GM21825 (cell line): ENCODE measurements around the gene ANKRD36B.
"Not testable (repeated sequence)": the region's sequence is repeated elsewhere in the genome, so short reads cannot be mapped to it uniquely, and the experiment has no call there.

ENCODE experiments used
- ATAC-seq: cut with Tn5 transposase; IDR thresholded peaks from one replicate; pipeline ENCODE4 v1.9.1; 2021; ENCODE audit warnings: mild to moderate bottlenecking, moderate library complexity; ENCODE audit not compliant: unreplicated experiment

Gene ANKRD36B

DNA sequence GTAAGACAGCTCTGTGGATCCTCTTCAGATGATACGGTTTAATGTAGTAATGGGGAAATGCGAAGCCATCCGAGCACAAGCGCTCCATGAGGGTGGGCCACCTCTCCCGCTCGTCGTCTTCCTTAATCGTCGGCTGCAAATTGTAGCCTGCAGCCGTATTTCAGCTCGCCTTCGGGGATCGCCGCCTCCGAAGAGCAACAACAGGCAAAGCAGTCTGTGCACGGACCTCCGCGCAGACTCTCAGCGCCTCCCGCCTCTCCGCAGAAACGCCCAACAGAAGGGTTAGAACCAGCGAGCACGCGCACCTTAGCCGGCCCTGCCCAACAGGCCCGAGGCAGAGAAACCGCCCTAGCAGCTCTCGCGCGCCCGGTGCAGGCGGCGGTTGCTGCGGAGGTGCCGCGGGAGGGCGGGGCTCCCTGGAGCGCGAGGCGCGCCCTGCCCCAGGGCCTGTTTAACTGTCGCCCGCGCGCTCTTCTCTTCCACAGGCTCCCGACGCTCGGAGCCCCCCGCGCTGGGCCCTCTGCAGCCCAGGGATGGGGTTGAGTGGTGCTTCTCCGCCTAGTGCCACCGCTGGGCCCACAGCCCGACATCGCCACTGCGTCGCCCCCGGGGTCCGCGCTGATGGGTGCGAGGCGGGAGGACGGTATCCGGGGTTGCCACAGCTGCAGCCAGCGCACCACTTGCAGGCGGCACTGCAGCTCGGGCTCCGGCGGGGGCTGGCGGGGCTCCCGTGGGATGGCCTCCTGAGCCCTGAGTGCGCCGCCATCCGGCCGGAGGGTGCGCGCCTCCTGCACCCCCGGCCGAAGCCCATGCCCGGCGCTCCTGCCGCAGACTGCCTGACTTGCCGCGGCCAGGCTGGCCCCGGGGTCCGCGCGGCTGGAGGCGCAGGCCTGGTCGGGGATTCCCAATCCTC is at the start of gene ANKRD36B:
Gene ANKRD36B, minus strand, starts transcription at position 280 of the 913 bp plus-strand sequence. Its CDS starts 192 bp downstream, at position 88.
- peak; percentile 59 for ATAC-seq

DNA sequence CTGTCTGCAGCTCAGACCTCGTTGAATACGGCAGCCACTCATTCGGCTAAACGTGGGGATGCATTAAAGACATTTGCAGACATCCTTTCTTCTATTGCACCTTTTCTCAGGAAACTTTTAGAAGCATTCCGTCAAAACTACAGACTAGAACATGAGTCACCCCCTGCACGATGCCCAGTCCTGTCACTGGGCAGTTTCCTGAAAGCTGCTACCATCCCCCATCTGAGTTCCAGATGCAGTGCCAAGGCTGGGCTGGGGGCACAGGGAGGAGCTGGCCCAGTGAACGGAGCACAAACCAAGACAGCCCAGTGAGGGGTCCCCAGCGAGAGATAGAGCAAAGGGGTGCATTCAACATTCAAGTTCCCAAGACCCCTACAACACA is 36.4 kb upstream of the ANKRD36B start:
- not testable (repeated sequence) for ATAC-seq

DNA sequence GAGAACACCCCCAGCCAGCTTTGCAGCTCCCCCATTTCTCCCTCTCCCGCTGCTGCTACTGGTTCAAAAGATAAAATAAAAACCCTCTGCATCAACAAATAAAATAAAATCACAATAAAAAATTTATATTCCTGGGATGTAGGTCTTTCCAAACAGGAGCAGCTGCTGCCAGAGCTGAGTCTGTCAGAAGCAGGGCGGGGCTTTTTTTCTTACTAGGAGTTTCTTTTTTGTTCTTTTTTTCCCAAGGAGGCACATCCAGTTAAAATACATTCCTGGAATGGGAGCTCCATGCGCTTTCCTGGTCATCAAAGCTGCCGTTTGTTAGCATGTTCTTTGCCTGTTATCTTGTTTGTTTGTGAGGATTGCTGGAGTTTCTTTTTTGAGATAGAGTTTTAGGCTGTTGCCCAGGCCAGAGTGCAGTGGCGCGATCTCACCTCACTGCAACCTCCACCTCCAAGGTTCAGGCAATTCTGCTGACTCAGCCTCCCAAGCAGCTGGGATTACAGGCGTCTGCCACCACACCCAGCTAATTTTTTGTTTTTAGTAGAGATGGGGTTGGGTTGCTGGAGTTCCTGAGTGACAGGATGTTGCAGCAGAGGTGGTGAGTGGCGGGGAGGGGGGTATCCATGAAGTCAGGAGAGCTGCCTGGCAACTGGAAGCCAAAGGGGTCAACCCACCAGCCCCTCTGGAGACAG is 35.8 kb upstream of the ANKRD36B start:
- not testable (repeated sequence) for ATAC-seq

DNA sequence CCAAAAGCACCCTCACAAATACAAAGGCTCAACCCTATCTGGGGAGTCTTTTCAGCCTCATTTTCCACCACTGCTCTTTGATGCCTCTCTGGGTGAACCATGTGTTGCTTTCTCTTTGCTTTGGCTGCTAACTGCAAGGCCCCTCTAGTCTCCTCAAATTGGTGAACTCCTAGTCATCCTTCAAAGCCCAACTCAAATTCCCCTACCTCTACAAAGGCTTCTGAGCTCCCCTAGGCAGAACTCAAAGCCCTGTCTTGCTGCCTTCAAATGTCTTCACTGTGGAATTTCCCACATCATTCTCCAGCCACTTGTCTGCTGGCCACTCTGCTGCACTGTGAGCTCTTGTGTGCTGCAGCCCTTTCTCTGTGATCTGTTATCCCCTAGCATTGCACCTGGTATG is 33.3 kb upstream of the ANKRD36B start:
- not testable (repeated sequence) for ATAC-seq

DNA sequence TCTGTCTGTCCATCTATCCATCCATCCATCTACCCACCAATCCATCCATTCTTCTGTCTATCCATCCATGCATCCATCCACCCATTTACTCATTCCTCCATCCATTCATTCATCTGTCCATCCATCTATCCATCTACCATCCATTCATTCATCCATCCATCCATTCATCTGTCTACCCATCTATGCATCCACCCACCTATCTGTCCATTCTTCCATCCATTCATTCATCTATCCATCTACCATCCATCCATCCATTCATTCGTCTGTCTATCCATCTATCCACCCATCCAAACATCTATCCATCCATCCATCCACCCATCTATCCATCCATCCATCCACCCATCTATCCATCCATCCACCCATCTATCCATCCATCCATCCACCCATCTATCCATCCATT is 30.8 kb upstream of the ANKRD36B start:
- not testable (repeated sequence) for ATAC-seq

DNA sequence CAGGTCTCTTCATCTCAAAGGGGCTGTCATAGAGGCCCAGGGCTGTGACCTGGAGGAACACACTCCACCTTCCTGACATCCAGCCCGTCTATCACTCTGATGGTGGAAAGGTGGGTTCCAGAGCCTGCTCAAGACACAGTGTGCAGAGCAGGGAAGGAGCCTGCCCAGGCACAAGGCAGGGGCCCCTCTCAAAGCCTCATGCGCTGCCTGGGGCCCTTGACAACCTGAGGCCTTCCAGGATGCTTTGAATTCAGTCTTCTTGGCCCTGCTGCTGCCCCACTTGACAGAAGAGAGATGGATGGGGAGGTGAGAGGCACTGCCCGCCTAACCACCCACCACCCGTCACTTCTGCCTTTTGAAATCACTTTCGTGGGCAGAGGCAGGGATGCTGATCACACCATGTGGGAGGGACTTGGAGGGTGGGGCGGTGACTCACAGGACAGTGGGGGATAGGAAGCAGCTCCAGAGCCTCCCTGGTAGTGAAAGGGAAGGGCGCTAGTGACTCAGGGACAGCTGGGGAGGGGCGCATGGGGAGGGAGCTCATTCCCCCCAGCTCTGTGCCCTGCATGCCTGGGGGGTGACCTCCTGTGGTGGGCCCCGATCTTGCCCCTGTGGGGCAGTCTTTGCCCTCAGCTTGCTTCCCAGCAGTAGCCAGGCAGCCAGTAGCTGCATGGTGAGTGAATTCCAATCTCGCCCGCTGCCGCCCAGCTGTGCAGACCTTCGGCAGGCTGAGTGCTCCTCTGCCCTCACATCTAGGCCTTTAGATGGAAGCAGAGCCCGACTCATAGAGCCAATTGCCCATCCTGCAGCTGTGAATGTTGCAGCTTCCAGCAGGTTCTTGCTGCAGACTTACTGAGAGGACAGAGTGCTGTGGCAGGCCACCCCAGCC is 29.5 kb upstream of the ANKRD36B start:
- ATAC-seq = not testable (repeated sequence)

DNA sequence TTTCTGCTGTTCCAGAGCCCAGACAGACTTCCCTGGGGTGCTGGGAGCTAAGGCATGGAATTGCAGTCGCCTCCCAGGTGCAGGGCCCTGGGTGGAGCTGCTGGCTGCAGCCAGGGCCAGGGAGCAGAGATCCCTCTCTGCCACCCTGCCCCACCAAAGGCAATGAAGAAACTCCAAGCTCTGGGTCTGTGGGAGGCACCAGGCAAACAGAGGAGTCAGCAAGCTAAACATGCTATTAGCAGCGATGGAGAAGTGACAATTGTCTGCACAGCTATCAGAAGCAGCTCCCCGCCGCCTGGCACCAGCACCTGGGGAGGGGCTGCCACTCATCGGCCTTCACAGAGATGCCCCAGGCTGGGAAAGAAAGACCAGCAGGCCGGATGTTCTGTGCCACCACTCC is 28.2 kb upstream of the ANKRD36B start:
- no peak for ATAC-seq

DNA sequence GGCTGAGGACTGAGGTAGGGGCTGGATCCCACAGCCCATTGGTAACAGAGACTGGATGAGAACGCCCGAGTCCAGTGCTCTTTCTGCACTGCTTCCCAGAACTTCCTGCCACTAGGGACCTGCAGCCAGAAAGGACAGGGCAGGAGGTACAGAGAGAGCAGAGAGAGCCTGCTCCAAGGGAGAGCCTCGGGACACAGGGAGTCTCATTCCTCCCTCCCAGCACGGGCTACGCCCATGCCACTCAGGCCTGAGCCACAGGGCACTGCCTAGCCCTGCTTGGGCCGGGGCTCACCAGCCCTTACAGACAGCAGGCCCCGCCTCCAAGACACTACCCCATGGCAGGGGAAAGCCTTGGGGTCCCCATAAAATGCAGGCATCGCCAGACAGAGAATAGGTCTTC is 26.1 kb upstream of the ANKRD36B start:
- not testable (repeated sequence) for ATAC-seq

DNA sequence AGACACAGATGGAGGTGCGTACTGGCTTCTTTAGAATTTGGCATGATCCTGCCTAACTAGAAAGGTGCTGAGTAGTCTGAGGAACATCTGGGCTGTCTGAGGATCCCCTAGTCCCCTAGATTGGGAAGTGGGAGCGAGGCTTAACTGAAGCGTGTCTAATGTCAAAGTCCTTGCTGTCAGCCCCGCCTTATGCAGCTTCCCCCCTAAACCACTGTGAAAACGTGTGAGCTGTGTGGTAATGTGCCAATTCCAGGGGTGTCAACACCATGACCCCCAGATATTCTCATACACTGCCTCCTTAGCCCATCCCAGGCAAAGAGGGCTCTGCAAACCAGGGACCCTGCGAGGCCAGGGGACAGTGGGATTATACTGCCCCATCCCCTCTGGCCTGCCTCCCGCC is 22.2 kb upstream of the ANKRD36B start:
- not testable (repeated sequence) for ATAC-seq

DNA sequence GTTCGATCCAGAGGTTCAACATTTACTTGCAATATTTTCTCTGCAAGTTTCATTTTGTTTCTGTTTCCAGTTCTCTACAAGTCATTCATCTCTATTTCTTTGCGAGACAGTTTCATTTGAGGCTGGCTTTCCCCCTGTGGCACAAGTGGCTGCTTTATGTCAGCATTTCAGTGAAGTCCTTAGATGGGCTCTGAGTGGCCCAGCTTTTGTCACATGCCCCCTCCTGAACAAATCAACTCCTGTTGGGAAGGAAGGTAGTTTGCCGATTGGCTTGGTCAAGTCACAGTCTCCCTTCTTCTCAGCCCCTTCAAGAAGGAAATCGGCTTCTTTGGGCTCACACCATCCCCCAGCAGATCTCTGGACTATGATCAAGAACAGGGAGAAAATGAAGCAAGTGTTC is 19.1 kb upstream of the ANKRD36B start:
- ATAC-seq = not testable (repeated sequence)

DNA sequence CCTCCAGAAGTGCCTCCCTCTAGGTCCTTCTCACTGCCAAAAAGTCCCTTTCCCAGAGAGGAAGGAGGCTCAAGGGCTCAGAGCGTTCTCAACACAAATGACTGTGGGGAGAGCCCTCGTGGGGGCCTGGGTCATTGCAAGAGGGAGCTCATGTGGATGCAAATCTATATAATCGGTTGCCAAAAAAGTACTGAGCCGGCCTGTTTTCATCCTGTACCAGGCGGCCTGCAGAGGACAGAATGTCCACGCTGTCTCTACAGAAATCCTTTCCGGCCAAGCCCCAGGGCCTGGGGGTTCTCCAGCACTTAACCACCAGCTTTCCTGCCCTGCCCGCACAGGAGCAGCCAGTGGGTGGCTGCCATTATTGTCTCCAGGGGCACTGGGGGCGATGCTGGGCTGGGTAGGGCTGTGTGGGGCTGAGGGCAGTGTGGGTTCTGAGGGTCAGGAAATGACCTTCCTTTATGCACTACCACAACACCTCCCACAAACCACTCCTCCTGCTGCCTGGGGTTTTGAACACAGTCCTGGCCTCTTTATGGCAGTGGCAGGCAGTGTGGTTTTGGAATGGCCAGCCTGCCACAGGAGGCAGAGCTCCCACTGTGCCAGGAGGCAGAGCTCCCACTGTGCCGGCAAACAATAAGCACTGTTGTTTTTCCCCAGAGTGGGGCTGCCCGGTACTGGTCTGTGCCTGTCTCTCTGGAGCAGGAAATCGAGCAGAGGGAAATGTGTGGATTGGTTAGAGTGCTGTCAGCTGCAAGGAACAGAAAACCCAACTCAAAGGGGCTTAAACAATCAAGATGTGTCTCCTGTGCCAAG is 16.1 kb upstream of the ANKRD36B start:
- ATAC-seq = not testable (repeated sequence)

DNA sequence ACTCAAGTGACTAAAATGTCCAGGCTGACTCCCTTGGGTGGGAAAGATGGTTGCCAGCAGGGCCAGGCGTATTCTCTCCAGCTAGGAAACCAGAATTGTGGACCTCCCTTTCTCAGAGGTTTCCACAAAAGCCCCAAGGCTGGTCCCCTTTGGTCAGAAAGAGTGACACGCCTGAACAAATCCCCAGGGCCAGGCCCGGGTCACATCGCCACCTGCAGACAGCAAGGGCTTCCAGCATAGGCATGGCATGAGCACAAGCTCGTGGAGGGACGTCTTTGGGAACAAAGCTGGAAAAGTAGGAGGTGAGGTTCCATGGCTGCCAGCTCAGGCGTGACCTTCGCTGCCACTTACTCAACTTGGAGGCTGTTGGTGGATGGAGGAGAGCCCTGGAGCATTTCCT is 15.4 kb upstream of the ANKRD36B start:
- ATAC-seq = not testable (repeated sequence)

DNA sequence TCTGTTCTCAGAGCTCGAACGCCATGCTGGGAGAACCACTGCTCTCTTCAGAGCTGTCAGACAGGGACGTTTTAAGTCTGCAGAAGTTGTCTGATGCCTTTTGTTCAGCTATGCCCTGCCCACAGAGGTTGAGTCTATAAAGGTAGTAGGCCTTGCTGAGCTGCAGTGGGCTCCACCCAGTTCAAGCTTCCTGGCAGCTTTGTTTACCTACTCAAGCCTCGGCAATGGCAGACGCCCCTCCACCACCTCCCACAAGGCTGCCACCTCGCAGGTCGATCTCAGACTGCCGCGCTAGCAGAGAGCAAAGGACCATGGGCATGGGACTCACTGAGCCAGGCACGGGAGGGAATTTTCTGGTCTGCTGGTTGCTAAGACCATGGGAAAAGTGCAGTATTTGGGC is 11.9 kb upstream of the ANKRD36B start:
- not testable (repeated sequence) for ATAC-seq

DNA sequence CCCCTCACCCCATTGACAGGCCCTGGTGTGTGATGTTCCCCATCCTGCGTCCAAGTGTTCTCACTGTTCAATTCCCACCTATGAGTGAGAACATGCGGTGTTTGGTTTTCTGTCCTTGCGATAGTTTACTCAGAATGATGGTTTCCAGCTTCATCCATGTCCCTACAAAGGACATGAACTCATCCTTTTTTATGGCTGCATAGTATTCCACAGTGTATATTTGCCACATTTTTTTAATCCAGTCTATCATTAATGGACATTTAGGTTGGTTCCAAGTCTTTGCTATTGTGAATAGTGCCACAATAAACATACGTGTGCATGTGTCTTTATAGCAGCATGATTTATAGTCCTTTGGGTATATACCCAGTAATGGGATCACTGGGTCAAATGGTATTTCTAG is 6.5 kb upstream of the ANKRD36B start:
- ATAC-seq = not testable (repeated sequence)

DNA sequence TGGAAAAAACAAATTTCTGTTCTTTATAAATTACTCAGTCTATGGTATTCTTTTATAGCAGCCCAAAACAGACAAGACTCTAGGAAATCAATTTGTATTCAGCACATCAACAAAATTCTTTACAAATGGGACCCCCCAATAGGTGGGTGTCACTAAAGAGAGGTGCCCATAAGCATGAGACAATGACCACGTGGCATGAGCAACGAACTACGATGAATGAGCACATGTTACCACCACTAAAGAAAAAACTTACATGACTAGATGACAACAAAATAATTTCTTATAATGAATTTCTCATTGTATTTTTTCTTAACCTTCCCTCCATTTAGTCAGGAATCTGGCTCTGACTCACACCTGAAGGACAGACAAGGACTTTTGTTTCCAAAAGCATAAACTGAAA is 3.8 kb upstream of the ANKRD36B start:
- ATAC-seq = not testable (repeated sequence)

DNA sequence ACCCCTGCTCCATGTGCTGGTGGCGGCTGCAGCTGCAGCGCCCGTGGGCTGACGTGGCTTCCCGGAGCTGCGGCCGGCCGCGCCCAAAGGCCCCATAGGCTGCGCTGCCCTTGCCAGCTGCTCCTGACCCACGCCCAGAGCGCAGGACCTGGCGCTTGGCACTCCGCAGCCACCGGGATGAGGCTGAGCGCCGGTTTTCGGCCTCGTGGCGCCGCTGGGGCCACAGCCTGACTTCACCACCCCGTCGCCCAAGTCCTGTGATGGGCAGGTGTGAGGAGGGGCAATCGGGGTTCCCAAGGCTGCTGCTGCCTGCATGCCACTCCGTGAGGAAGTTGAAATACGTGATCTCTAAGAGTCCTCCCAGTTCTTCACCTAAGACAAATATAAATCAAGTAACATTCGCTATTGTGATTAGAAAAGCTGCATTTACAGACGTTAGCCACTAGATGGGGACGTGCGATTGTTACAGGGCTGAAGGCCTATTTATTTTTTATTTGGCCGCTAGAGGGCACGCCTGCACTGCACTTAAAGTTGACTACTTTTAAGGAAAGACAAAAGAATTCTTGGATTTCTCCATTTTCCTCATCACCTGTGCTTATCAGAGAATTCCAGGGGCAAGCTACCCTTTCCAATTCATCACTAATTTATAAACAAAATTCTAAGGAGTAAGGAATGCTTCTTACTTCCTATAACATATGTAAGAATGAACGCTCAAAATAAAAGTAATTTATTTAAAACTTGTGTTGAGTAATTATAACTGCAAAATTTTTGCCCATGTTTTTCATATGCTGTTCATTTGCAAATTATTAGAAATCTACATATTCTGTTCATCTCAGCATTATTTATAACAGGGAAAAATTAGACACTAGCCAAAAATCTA is 1.1 kb upstream of the ANKRD36B start:
- ATAC-seq = peak; percentile 46

DNA sequence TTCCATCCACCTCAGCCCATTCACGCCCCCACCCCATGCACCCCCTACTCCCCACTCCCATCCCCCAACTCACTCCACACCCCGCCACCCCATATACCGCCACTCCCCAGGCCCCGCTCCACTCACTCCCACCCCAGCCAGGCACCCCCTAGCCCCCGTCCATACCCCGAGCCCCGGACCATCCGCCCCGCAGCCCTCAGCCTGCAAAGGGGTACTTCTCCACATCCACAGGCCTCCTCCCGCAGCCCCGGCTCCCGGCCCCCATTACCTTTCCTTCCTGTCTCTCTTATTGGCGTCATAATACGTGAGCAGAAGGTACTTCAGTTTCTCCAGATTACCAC is 450 bp downstream of the ANKRD36B start:
- ATAC-seq = peak; percentile 21

DNA sequence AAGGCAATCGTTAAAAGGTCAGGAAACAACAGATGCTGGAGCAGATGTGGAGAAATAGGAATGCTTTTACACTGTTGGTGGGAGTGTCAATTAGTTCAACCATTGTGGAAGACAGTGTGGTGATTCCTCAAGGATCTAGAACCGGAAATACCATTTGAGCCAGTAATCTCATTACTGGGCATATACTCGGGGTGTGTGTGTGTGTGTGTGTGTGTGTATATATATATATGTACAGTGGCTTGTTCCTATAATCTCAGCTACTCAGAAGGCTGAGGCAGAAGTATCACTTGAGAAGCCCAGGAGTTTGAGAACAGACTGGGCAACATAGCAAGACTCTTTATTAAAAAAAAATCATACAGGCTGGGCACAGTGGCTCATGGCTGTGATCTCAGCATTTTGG is 24.0 kb downstream of the ANKRD36B start:
- not testable (repeated sequence) for ATAC-seq

DNA sequence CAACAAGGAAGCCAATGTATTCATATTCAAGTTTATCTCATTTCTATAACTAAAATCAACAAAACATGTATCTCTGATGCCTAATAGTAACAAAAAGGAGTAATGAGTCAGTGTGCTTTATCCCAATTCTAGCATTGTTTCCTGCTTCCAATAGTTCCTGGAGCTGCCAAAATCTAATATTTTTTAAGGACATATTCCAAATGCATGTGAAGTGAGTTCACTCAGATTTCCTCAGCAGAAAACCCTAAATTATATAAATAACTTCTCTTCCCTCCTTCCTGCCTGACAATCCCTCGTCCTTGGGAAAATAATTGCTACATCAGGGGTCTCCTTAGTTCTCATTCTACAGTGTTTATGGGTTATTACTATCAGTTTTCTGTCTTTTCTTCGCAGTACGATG is 37.3 kb downstream of the ANKRD36B start:
- not testable (repeated sequence) for ATAC-seq
